ENCODE data around the gene ZNF33A. TPM values are rescaled to one million over a fixed set of nuclear protein-coding genes. Genes with fewer than 3 reads are reported as not detected.
A peak's percentile ranks its signal among the peaks of the same experiment; 100 is the strongest.
"Not testable (repeated sequence)": the region's sequence is repeated elsewhere in the genome, so short reads cannot be mapped to it uniquely, and the experiment has no call there.

The ZNF33A gene
- polyA plus RNA-seq (ENCODE audit: insufficient read length in 4 of 4), result 10 to 100 TPM; 37.6 to 51.0 (median 47.3) TPM

- peak; percentile 81 to 88 (median 84) for DNase-seq (ENCODE audit: low read depth in 4 of 4, low spot score in 3 of 4)
These were observed at the start of gene ZNF33A for GRCh38 chr10:38010119-38010903. Gene ZNF33A (plus strand): TSS chr10:38010675. CDS start chr10:38012342, 1,667 bp downstream.

- no peak for DNase-seq (ENCODE audit: low read depth in 4 of 4, low spot score in 3 of 4)
These were observed 45.5 kb upstream of the ZNF33A start for GRCh38 chr10:37965006-37965405.

- no peak for DNase-seq (ENCODE audit: low read depth in 4 of 4, low spot score in 3 of 4)
These were observed 38.1 kb upstream of the ZNF33A start for GRCh38 chr10:37972396-37972795.

GRCh38 chr10:37975401-37975991, 35.0 kb upstream of the ZNF33A start:
- peak in 3 of 4 donors; percentile 12 to 24 (median 20) for DNase-seq (ENCODE audit: low read depth in 4 of 4, low spot score in 3 of 4)

- DNase-seq (ENCODE audit: low read depth in 4 of 4, low spot score in 3 of 4), result peak; percentile 97 to 99 (median 99)
These were observed 34.2 kb upstream of the ZNF33A start, which contains the start of gene ZNF25 for GRCh38 chr10:37976091-37976879. Gene ZNF25 (minus strand): TSS chr10:37976647. CDS start chr10:37971722, 4,925 bp downstream.

- no peak for DNase-seq (ENCODE audit: low read depth in 4 of 4, low spot score in 3 of 4)
These were observed 33.6 kb upstream of the ZNF33A start for GRCh38 chr10:37976880-37977203.

- DNase-seq (ENCODE audit: low read depth in 4 of 4, low spot score in 3 of 4), result no peak
These were observed 18.8 kb upstream of the ZNF33A start for GRCh38 chr10:37991655-37992054.

GRCh38 chr10:37992083-37992482, 18.4 kb upstream of the ZNF33A start:
- no peak for DNase-seq (ENCODE audit: low read depth in 4 of 4, low spot score in 3 of 4)

- not testable (repeated sequence) for DNase-seq (ENCODE audit: low read depth in 4 of 4, low spot score in 3 of 4)
These were observed 11.6 kb upstream of the ZNF33A start for GRCh38 chr10:37998920-37999319.

GRCh38 chr10:38000474-38000873, 10.0 kb upstream of the ZNF33A start:
- not testable (repeated sequence) for DNase-seq (ENCODE audit: low read depth in 4 of 4, low spot score in 3 of 4)

- DNase-seq (ENCODE audit: low read depth in 4 of 4, low spot score in 3 of 4), result no peak
These were observed 7.4 kb upstream of the ZNF33A start for GRCh38 chr10:38003026-38003425.

GRCh38 chr10:38003588-38003987, 6.9 kb upstream of the ZNF33A start:
- DNase-seq (ENCODE audit: low read depth in 4 of 4, low spot score in 3 of 4), result no peak

- no peak for DNase-seq (ENCODE audit: low read depth in 4 of 4, low spot score in 3 of 4)
These were observed 2.9 kb upstream of the ZNF33A start for GRCh38 chr10:38007551-38007950.

GRCh38 chr10:38007991-38008390, 2.5 kb upstream of the ZNF33A start:
- DNase-seq (ENCODE audit: low read depth in 4 of 4, low spot score in 3 of 4), result no peak

GRCh38 chr10:38016354-38016753, 5.9 kb downstream of the ZNF33A start:
- no peak for DNase-seq (ENCODE audit: low read depth in 4 of 4, low spot score in 3 of 4)

GRCh38 chr10:38019124-38019523, 8.6 kb downstream of the ZNF33A start:
- DNase-seq (ENCODE audit: low read depth in 4 of 4, low spot score in 3 of 4), result not testable (repeated sequence)

GRCh38 chr10:38025283-38025682, 14.8 kb downstream of the ZNF33A start:
- no peak for DNase-seq (ENCODE audit: low read depth in 4 of 4, low spot score in 3 of 4)

- no peak for DNase-seq (ENCODE audit: low read depth in 4 of 4, low spot score in 3 of 4)
These were observed 17.5 kb downstream of the ZNF33A start for GRCh38 chr10:38027986-38028385.

GRCh38 chr10:38032886-38033285, 22.4 kb downstream of the ZNF33A start:
- no peak for DNase-seq (ENCODE audit: low read depth in 4 of 4, low spot score in 3 of 4)

- DNase-seq (ENCODE audit: low read depth in 4 of 4, low spot score in 3 of 4), result no peak
These were observed 27.8 kb downstream of the ZNF33A start for GRCh38 chr10:38038107-38038931.

- DNase-seq (ENCODE audit: low read depth in 4 of 4, low spot score in 3 of 4), result no peak
These were observed 28.4 kb downstream of the ZNF33A start for GRCh38 chr10:38038932-38039245.
